MM.1S (cell line): ENCODE results near the gene COQ8B.

ENCODE experiments used
- CTCF ChIP-seq: fragments of 300-600 bp; sonication (generic); IDR thresholded peaks from 2 replicates; pipeline ENCODE4 v1.5.1; 2016; ENCODE audit warnings: antibody characterized with exemption, low read length, mixed read lengths
- EZH2 ChIP-seq: fragments of 300-600 bp; sonication (generic); optimal IDR thresholded peaks from 2 replicates; pipeline ENCODE3; 2017; ENCODE audit warnings: low read depth, mild to moderate bottlenecking, antibody characterized with exemption, low read length, mixed read lengths

DNA sequence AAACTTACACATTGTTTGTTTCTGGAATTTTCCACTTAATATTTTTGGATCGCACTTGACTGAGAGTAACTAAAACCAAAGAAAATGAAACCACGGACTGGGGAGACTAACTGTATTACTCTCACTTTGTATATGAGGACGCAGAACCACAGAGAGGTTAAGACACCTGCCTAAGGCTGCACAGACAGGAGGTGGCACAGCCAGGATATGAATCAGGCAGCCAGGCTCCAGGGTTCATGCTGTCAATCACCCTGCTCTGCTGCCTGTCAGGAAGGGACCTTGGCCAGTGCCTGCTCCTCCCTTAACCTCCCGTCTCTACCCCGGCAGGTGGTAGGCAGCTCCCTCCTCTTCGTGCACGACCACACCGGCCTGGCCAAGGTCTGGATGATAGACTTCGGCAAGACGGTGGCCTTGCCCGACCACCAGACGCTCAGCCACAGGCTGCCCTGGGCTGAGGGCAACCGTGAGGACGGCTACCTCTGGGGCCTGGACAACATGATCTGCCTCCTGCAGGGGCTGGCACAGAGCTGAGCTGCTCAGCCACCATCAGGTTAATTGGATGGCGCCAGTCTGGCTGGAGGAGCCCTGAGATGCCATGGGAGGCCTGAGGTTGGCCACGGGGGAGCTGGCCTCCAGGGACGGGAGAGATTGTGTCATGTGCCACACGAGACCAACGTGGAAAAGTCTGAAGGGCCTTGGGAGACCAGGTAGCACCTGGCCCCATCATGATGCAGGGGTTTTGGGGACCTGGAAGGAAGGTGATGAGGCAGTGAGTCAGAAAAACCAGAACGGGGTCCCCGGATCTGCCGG, 22.5 kb upstream of the COQ8B start:
- no peak for TF ChIP-seq CTCF
- TF ChIP-seq EZH2 = no peak
